ENCODE results near the gene CCDC27. TPM values are rescaled to one million over a fixed set of nuclear protein-coding genes. Genes with fewer than 3 reads are reported as not detected.
A peak's percentile ranks its signal among the peaks of the same experiment; 100 is the strongest.

The CCDC27 gene
- total and polyA plus RNA-seq, 2 of the 8 experiments (the other 6 are each of a cell fraction or from before 2014, with no cell fraction given): 0.15 TPM; not detected in 1

- TF ChIP-seq RAD21 (IDR thresholded peaks at IDR 0.05 in 1 of 2, conservative IDR thresholded peaks at IDR 0.05 in 1 of 2; ENCODE audit: low read depth in 2 of 2, low read length in 2 of 2) (peak; percentile 87 to 90), NANOG (IDR thresholded peaks at IDR 0.05; ENCODE audit: insufficient read depth, low read depth, low read length, poor library complexity, severe bottlenecking) (no peak), NRF1 (IDR thresholded peaks at IDR 0.05; ENCODE audit: low read depth, low read length) (no peak)
Measured at GRCh38 chr1:3785456-3786157, 33.4 kb downstream of the CCDC27 start (continued).

Data from H1 (cell line).